Activated naive CD8-positive, alpha-beta T cell treated with anti-CD3 and anti-CD28 coated beads, Interleukin-2, amount 50 U/mL, for 24 hours (primary cell): ENCODE measurements around the gene RABL2B.
"Not testable (repeated sequence)": the region's sequence is repeated elsewhere in the genome, so short reads cannot be mapped to it uniquely, and the experiment has no call there.

Experiments used
- ATAC-seq: fragments of 150-1000 bp; cut with Tn5 transposase; one replicate; pipeline ENCODE4 v1.10.0; 2021
- DNase-seq: peaks from one replicate; pipeline ENCODE4 v3.0.0; 2021
- H3K27ac Mint-ChIP-seq: one replicate; pipeline ENCODE4 v1.8.0; 2021; ENCODE audit warnings: mild to moderate bottlenecking, mixed read lengths
- H3K27me3 Mint-ChIP-seq: one replicate; pipeline ENCODE4 v1.8.0; 2021; ENCODE audit warnings: mixed read lengths
- H3K36me3 Mint-ChIP-seq: one replicate; pipeline ENCODE4 v1.8.0; 2021; ENCODE audit warnings: low read depth, mixed read lengths
- H3K4me1 Mint-ChIP-seq: one replicate; pipeline ENCODE4 v1.8.0; 2021; ENCODE audit warnings: mixed read lengths
- H3K4me3 Mint-ChIP-seq: one replicate; pipeline ENCODE4 v1.8.0; 2021; ENCODE audit warnings: mild to moderate bottlenecking, moderate library complexity, mixed read lengths
- H3K9me3 Mint-ChIP-seq: one replicate; pipeline ENCODE4 v1.8.0; 2021; ENCODE audit warnings: mixed read lengths

RABL2B gene

DNA sequence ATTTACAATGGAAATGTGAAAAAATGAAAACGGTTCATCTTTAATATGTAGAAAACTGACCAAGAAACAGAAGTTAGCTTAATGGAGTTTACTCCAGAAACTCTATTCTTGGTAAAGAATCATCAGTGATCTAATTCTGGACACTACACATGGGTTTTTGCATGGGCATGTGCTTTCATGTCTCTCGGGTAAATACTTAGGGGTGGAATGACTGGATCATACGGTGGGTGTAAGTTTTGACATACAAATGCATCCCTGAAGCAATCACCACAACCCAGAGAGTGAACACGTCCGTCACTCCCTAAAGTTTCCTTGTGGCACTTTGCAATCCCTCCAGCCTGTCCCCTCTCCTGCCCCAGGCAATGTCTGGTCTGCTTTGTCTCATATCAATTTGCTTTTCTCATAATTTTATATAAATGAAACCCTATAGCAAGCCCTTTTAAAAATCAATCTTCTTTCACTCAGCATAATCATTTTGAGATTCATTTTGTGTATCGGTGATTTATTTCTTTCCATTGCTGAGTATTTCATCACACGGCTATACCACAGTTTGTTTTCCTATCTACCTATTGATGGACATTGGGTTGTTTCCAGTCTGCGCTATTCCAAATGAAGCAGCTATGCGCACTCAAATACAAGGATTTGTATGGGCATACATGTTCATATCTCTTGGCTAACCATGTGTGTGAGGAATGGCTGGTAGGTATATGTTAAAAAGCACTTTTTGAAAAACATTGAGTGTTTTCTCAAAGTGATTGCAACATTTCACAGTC, 33.9 kb downstream of the RABL2B start:
- DNase-seq, ATAC-seq, H3K36me3 Mint-ChIP-seq, H3K27me3 Mint-ChIP-seq, H3K27ac Mint-ChIP-seq, H3K4me3 Mint-ChIP-seq, H3K9me3 Mint-ChIP-seq, H3K4me1 Mint-ChIP-seq: not testable (repeated sequence)

DNA sequence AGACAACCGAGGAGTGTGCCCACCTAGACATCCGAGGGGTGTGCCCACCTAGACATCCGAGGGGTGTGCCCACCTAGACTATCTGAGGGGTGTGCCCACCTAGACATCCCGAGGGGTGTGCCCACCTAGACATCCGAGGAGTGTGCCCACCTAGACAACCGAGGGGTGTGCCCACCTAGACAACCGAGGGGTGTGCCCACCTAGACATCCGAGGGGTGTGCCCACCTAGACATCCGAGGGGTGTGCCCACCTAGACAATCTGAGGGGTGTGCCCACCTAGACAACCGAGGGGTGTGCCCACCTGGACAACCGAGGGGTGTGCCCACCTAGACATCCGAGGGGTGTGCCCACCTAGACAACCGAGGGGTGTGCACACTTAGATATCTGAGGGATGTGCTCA, 34.8 kb downstream of the RABL2B start:
- not testable (repeated sequence) for H3K36me3 Mint-ChIP-seq, H3K4me3 Mint-ChIP-seq, H3K9me3 Mint-ChIP-seq, H3K27ac Mint-ChIP-seq, H3K4me1 Mint-ChIP-seq, ATAC-seq, DNase-seq, H3K27me3 Mint-ChIP-seq

DNA sequence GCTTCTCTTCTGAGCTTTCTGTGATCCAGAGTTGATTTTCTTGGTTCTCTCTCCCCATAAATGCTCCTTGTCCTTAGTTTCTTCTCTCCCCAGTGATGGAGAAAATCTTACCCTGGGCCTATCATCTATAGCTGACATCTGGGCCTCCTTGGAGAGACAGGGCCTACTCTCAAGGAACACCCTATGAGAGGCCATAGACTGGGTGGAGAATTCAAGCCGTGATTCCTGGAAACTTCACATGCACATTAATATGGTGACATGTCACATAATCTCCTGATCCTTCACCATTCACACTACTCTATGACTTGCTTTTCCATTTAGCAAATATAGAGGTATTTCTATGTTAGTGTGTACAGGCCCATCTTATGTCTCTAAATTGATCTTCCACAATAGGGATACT, 35.9 kb downstream of the RABL2B start:
- not testable (repeated sequence) for DNase-seq, H3K4me1 Mint-ChIP-seq, H3K36me3 Mint-ChIP-seq, H3K27me3 Mint-ChIP-seq, ATAC-seq, H3K4me3 Mint-ChIP-seq, H3K9me3 Mint-ChIP-seq, H3K27ac Mint-ChIP-seq

DNA sequence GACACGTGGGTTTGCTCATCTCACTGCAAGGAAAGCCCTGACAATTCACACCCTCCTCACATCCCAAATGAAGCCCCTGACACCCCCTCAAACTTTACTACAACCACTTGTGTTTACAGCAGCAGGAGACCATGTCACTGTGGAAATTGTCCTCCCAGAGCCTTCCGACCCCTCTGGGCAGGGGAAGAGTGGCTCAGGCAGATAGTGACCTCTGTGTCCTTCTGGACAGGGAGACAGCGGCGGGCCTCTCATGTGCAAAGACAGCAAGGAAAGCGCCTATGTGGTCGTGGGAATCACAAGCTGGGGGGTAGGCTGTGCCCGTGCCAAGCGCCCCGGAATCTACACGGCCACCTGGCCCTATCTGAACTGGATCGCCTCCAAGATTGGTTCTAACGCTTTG, 39.0 kb downstream of the RABL2B start:
- not testable (repeated sequence) for H3K9me3 Mint-ChIP-seq, H3K4me3 Mint-ChIP-seq, H3K36me3 Mint-ChIP-seq, H3K27me3 Mint-ChIP-seq, ATAC-seq, H3K4me1 Mint-ChIP-seq, DNase-seq, H3K27ac Mint-ChIP-seq

DNA sequence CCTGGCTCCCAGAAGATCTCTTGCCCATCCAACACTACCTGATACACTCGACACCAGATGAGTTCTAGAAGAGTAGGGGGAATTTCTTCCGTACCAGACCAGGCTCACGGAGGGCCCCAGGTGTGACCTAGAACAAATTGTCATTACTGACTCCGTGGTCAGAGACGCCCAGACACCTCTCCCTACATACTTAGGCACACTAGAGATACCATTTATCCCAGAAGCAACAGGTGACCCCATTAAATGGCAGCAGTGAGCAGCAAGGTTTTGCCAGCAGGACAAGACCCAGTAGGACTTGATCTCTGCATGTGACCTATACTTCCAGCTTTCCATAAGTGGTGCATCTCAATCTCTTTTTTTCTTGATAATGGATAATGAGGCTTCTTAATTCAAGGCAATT, 42.7 kb downstream of the RABL2B start:
- H3K36me3 Mint-ChIP-seq, ATAC-seq, H3K9me3 Mint-ChIP-seq, H3K27ac Mint-ChIP-seq, H3K27me3 Mint-ChIP-seq, H3K4me1 Mint-ChIP-seq, H3K4me3 Mint-ChIP-seq, DNase-seq: not testable (repeated sequence)

DNA sequence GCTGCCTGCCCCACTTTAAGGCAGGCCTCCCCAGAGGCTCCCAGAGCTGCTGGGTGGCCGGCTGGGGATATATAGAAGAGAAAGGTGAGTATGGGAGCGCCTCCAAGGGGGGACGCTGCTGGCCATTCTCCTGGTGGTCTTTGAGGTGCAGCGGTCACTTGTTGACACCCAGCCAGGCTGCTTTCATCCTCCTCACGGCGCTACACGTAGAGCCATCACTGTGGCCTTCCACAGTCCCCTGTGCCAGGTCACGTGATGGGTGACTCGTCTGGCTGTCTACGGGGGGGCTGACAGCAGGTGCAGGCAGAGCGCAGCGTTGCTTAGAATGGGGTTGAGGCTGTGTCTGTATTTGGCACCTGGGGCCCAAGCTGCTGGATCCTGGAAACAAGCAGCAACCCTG, 43.5 kb downstream of the RABL2B start:
- H3K4me1 Mint-ChIP-seq: no peaks in the 10 kb centered on the region

DNA sequence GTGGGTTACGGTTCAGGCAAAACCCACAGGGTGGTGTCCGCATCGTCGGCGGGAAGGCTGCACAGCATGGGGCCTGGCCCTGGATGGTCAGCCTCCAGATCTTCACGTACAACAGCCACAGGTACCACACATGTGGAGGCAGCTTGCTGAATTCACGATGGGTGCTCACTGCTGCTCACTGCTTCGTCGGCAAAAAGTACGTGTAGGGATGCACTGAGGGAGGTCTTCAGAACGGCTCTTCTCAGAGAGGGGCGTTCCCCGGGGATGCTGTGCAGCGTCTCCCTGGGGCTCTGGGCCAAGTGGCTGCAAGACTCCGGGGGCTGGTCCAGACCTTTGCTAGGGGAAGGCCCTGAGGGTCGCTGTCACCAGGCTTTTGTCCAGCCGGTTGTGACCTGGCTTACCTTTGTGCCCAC, 44.2 kb downstream of the RABL2B start:
- H3K27ac Mint-ChIP-seq: no peak overlapping the region
- H3K27me3 Mint-ChIP-seq: peaks cover 2% of the 10 kb centered on the region
- no peaks in the 10 kb centered on the region for H3K36me3 Mint-ChIP-seq
- ATAC-seq: no peak
- no peaks in the 10 kb centered on the region for H3K9me3 Mint-ChIP-seq
- H3K4me3 Mint-ChIP-seq: no peak overlapping the region
- no peaks in the 10 kb centered on the region for H3K4me1 Mint-ChIP-seq
- DNase-seq: no peak

More for the DNA sequence above, 43.5 kb downstream of the RABL2B start:
- H3K36me3 Mint-ChIP-seq: no peaks in the 10 kb centered on the region
- H3K27me3 Mint-ChIP-seq: peaks cover 2% of the 10 kb centered on the region
- H3K9me3 Mint-ChIP-seq: no peaks in the 10 kb centered on the region
- H3K27ac Mint-ChIP-seq: no peak overlapping the region
- H3K4me3 Mint-ChIP-seq: no peak overlapping the region
- DNase-seq (no peak), ATAC-seq (no peak)

DNA sequence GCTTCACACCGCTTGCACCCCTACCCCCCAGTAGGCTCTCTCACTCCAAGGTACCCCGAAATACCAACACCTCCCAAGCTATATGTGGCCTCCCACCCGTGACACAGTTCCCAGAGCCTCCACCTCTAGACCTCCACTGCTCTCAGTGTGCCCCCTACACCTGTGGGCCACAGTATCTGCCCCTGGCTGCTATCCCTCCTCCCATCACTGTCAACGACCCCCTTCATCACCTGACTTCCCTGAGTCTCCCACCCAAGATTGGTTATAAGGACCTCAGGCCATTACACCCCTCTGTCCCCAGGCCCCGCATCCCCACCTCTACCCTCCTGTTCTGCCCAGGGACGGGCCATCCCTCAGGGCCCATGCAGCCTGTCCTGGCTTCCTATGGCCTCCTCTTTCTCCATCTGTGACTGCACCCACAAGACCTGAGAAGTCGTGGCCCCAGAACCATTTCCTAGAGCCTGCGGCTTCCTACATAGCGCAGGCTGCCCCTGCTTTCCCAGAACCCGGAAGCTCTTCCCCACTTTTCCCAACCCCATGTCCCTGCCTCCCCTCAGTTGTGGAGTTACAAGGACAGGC, 44.7 kb downstream of the RABL2B start:
- H3K27me3 Mint-ChIP-seq: peaks cover 2% of the 10 kb centered on the region
- H3K9me3 Mint-ChIP-seq: no peaks in the 10 kb centered on the region
- H3K27ac Mint-ChIP-seq: no peak overlapping the region
- ATAC-seq: no peak
- H3K4me1 Mint-ChIP-seq: no peaks in the 10 kb centered on the region
- no peak for DNase-seq
- H3K4me3 Mint-ChIP-seq: no peak overlapping the region
- H3K36me3 Mint-ChIP-seq: no peaks in the 10 kb centered on the region

DNA sequence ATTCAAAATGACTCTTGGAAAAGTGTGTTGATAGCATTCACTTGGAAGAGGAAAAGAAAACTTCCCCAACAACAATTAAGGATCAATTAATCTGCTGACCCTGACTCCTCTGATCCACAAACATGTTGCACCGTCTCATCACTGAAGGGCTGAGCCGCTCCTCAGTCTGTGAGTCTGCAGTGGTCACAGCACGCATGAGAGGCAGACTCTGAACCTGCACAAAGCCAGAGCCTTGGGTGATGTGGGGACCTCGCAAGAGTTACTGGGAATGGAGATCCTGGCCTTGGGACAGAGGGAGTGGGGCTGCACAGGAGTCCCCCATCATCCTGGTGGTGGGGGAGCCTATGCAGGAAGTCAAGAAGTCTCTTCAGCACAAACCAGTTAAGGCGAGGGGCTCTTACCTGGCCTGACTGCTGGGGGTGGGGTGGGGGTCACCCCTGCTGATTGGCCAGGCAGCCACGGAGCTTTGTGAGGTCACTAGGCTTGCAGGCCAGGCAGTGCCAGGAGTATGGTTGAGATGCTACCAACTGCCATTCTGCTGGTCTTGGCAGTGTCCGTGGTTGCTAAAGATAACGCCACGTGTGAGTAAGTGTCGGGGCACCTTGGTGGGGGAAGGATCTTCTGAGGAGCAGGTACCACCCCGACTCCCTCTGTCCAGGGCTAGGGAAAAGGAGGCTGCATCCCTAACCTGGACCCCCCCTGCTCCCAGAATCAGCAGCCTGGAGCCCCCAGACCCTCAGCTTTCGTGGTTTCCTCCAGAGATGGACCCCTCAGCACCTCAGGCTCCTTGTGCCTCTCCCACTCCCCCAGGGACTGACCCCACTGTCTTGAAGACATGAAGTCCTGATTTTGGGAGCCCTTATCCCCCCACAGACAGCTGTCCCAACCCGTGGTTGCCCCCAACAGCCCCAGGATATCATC, 45.4 kb downstream of the RABL2B start, which contains the start of gene ACR:
Gene ACR, plus strand, starts transcription at position 477 of the 921 bp plus-strand sequence. Its CDS starts 32 bp downstream, at position 509.
- Mint-ChIP-seq H3K36me3 (no peaks in the 10 kb centered on the region), H3K9me3 (no peaks in the 10 kb centered on the region), H3K27me3 (peaks cover 2% of the 10 kb centered on the region), H3K27ac (no peak within 1 kb of the TSS), H3K4me3 (no peak within 1 kb of the TSS), H3K4me1 (no peaks in the 10 kb centered on the region)
- no peak for DNase-seq
- ATAC-seq: no peak

DNA sequence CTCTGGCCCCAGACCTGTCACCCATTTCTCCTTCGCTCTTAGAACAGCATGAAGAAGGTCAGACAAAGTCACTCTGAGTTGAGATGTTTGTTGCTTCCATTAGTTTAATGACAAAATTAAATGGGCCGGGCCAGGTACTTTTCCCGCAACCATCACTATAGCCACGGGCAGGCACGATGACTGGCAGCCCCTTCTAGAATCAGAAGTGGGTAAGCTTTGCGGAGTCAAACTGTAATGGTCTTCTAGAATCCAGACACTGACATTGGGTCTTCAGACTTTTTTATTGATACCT, 47.8 kb downstream of the RABL2B start:
- ATAC-seq (no peak), DNase-seq (no peak)
- peaks cover 2% of the 10 kb centered on the region for H3K27me3 Mint-ChIP-seq
- H3K27ac Mint-ChIP-seq: no peak overlapping the region
- no peaks in the 10 kb centered on the region for H3K9me3 Mint-ChIP-seq
- H3K4me3 Mint-ChIP-seq: no peak overlapping the region
- no peaks in the 10 kb centered on the region for H3K36me3 Mint-ChIP-seq
- peaks cover 2% of the 10 kb centered on the region for H3K4me1 Mint-ChIP-seq

DNA sequence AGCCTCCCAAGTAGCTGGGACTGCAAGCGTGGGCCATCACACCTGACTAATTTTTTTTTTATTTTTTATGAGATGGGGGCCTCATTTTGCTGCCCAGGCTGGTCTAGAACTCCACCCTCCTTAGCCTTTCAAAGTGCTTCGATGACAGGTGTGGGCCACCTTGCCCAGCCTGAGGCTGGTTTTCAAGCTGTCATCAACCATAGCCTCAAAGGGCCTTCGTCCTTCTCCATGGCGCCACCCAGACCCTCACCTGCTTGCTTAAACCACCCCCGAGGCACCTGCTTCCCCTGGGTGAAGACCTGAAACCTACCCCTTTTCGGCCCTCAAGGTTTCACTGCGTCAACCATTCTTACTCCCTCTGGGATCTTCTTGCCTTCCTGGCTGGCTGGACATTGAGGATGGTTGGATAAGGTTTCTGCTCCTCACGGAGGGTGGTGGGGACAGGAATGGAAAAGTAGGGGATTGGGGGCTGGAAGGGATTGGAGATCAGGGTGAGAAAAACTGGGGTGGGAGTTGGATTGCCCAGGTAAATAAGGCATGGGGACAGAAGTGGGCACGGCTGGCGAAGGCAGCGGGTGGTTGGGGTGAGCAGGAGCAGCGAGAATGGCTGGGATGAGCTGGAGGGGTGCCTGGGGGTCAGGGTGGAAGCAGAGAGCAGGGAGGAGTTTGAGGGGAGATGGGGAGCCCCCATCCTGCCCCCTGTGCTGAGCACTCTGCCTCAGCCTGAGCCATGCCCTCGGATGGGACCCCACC, 48.3 kb downstream of the RABL2B start:
- Mint-ChIP-seq H3K9me3 (no peaks in the 10 kb centered on the region), H3K27ac (no peak overlapping the region), H3K4me1 (peaks cover 2% of the 10 kb centered on the region), H3K27me3 (peaks cover 2% of the 10 kb centered on the region), H3K36me3 (no peaks in the 10 kb centered on the region), H3K4me3 (no peak overlapping the region)
- no peak for ATAC-seq
- no peak for DNase-seq

DNA sequence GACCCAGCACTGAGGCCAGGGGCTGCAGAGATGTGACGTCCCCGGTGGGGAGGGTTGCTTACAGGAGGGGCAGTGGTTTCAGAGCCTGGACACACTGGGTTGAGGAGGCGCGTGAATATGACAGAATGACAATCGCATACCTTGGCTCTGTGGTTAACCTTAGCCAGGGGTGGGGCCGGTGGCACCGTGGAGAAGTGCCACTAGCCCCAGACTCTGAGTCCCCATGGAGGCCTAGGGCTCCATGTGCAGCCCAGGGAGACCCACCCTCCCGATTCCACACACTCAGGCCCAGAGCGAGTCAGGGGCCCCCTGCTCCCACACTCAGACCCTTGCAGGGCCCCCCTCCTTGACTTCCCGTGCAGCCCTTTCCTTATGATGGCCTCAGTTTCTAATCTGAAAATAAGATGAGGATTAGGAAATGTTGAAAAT, 49.1 kb downstream of the RABL2B start:
- DNase-seq (no peak), ATAC-seq (no peak)
- H3K36me3 Mint-ChIP-seq: no peaks in the 10 kb centered on the region
- H3K4me3 Mint-ChIP-seq: no peak overlapping the region
- no peak overlapping the region for H3K27ac Mint-ChIP-seq
- no peaks in the 10 kb centered on the region for H3K9me3 Mint-ChIP-seq
- H3K27me3 Mint-ChIP-seq: peaks cover 2% of the 10 kb centered on the region
- peaks cover 2% of the 10 kb centered on the region for H3K4me1 Mint-ChIP-seq

DNA sequence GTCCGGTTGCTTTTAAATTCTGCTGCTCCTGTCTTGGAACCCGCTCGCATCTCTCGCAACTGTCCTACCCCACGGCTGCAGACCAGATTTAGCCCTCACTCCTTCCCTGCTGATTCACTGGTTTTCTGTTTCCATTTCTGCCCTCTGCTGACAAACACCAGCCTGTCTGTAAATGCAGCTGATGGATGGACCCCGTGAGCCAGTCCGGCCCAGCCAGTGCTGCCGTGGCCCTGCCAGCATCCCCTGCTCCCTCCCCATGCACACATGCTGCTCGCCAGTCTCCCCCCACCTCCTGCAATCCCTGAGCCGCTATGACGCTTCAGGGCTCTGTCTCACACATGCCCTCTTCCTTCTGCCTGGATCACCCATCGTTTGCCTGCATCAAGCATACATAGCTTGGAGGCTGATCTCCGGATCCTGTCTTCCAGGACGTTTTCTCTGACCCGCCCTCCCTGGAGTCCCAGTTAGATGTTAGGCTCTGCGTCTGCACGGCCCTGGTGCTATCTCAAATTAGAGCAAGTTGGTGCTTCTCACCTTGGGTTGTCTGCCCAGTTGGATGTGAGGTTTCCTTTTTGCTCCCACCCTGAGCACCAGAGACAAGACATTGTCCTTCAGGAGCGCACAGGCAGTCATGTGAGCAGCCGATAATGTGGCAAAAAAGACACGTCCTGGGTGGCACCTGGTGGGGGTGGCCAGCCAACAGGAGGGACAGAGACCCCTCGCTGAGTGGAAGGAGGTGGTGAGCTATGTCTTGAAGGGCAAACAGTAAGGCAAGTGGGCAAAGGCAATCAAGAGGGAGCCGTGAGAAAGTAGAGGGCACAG, 49.7 kb downstream of the RABL2B start:
- Mint-ChIP-seq H3K27me3 (peaks cover 2% of the 10 kb centered on the region), H3K4me3 (no peak overlapping the region), H3K27ac (no peak overlapping the region), H3K36me3 (no peaks in the 10 kb centered on the region), H3K9me3 (no peaks in the 10 kb centered on the region), H3K4me1 (peaks cover 2% of the 10 kb centered on the region)
- ATAC-seq (no peak), DNase-seq (no peak)

DNA sequence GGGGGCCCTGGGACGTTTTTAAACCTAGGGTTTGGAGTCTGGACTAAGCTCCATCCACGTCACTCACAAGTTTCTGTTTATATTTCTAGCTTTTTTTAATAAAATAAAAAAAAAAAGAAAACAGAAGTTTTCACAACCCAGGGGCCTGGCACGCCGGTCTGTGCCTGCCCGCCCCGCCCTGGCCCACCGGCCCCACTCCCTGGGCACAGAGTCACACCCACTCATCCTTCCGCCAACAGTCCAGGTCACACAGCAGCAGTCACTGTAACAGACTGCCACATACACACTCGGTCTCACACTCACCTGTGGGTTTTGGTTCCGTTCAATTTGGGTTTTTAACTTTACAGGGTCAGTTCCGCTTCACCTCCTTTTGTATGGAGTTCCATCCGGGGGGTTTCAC, 50.8 kb downstream of the RABL2B start:
- no peak overlapping the region for H3K4me3 Mint-ChIP-seq
- ATAC-seq: no peak
- no peak overlapping the region for H3K27ac Mint-ChIP-seq
- H3K4me1 Mint-ChIP-seq: peaks cover 2% of the 10 kb centered on the region
- no peaks in the 10 kb centered on the region for H3K9me3 Mint-ChIP-seq
- DNase-seq: no peak
- H3K36me3 Mint-ChIP-seq: no peaks in the 10 kb centered on the region
- H3K27me3 Mint-ChIP-seq: peaks cover under 1% of the 10 kb centered on the region
